Choroid plexus epithelial cell (primary cell): ENCODE results near the gene IL1RN.

Source experiments
- DNase-seq: peaks from one replicate; pipeline ENCODE4 v3.0.0-alpha.2; 2010; ENCODE audit warnings: low read depth
- H3K4me3 ChIP-seq: 2 replicates; pipeline ENCODE4 v1.5.1; 2011; ENCODE audit warnings: low read depth, mild to moderate bottlenecking, control low read depth, low read length, moderate library complexity
- TF ChIP-seq, protein P1 (sequence below): conservative IDR thresholded peaks from 2 replicates; pipeline ENCODE4 v1.5.1; 2011; ENCODE audit warnings: low read depth, mild to moderate bottlenecking, control low read depth, inconsistent platforms, low read length, moderate library complexity

The IL1RN gene

DNA sequence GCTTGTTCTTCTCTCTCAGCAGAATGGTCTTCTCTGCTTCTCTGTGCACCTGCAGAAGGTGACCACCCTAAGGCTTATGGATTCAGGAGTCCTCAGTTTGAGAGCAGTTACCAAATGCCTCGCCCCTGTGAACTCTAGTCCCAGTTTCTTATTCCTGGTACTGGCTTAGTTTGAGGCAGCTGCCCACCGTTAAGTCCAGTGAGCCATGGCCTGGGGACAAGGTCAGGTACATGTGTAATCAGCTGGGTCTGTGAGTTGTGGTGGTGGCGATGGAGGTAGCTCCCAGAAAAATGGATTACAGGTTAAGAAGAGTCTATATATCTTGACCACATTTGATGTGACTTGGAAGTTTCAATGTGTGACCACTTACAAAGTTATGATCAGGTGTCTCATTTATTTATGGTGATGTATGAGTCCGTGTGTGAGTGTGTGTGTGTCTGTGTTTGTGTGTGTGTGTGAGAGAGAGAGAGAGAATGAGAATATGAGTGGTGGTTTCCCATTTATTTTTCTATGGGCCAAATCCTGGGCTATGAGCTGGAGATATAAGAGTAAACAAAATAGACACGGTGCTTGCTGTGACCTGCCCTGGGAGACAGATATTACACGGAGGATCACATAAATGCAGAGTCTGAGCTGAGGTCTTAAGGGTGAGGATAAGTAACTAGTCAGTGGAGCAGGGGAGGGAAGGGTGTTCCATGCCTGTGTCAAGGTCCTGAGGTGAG, 13.0 kb upstream of the IL1RN start:
- DNase-seq = no peak
- TF ChIP-seq, protein P1, sequence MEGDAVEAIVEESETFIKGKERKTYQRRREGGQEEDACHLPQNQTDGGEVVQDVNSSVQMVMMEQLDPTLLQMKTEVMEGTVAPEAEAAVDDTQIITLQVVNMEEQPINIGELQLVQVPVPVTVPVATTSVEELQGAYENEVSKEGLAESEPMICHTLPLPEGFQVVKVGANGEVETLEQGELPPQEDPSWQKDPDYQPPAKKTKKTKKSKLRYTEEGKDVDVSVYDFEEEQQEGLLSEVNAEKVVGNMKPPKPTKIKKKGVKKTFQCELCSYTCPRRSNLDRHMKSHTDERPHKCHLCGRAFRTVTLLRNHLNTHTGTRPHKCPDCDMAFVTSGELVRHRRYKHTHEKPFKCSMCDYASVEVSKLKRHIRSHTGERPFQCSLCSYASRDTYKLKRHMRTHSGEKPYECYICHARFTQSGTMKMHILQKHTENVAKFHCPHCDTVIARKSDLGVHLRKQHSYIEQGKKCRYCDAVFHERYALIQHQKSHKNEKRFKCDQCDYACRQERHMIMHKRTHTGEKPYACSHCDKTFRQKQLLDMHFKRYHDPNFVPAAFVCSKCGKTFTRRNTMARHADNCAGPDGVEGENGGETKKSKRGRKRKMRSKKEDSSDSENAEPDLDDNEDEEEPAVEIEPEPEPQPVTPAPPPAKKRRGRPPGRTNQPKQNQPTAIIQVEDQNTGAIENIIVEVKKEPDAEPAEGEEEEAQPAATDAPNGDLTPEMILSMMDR = no peak
- no peak overlapping the region for H3K4me3 ChIP-seq

DNA sequence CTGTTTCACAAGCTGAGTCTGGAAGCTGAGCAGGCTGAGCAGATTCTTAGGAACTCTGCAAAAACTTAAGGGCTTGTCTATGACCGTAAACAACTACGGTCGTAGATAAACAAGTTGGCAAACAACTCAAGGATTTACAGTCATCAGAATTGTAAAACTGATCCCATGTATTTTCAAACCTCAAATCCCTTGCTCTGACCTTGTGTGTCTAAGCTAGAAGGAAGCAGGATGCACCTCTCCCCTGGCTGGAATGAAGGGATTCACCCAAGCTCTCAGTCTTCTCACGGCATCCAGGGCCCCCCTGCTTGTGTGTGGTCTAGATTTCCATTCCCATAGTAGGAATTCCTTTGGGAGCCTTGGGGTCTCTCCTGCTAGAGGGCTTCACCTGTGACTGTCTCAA, 12.4 kb upstream of the IL1RN start:
- H3K4me3 ChIP-seq = no peak overlapping the region
- TF ChIP-seq, protein P1 = no peak
- no peak for DNase-seq

DNA sequence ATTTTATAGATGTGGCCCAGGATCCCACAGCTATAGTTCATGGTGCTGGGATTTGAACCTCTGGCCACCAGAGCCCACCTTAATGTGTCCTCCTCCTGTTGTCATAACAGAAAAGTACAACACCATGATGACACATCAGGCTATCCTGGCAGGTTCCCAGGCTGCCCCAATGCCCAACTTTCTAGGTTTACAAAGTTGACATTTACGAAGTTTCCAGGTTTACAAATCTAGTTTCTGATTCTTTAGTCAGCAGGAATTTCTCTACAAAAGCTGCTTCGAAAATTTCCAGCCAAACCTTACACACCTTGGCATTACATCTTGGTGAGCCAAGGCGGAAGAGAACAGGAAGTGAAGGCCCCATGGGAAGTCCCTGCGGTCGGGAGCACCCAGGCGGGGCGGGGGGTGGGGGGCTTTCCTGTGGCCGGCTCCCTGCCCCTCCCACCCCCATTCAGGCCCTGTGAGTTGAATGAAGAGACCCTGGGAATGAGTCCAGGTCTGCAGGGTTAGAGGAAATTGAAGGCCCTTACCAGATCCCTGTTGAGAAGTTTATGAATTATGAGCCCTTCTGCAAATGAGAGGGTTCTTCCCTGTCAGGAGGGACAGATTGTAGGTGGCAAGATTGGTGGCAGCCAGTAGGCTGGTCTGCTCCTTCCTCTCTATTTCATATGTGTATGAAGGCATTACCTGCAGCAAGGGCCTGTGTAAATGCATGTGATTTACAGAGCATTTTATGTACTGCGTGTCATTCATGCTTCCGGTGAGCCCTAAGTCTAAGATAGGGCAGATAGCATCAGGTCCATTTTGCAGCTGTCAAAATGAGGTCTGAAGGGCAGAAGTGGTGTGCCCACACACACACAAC, 11.1 kb upstream of the IL1RN start:
- DNase-seq = no peak
- TF ChIP-seq, protein P1 = no peak
- no peak overlapping the region for H3K4me3 ChIP-seq

DNA sequence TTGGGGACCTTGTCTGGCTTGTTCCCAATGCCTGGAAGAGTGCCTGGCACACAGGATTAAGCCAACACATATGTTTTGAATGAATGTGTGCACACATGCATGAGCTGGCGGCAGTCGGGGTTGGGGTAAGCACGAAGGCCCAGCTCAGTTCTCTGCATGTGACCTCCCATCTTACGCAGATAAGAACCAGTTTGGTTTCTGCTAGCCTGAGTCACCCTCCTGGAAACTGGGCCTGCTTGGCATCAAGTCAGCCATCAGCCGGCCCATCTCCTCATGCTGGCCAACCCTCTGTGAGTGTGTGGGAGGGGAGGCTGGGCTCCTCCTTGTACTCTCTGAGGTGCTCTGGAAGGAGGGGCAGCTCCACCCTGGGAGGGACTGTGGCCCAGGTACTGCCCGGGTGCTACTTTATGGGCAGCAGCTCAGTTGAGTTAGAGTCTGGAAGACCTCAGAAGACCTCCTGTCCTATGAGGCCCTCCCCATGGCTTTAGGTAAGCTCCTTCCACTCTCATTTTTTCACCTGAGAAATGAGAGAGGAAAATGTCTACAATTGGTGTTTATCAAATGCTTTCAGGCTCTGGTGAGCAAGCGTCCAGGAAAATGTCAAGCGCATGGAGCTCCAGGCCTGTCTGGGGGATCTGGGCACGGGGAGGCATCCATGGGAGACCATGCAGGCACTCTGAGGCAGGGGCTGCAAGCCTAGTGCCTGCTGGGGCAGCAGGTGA, 9.7 kb upstream of the IL1RN start:
- peak; percentile 71 for DNase-seq
- TF ChIP-seq, protein P1 = no peak
- H3K4me3 ChIP-seq = no peak overlapping the region

DNA sequence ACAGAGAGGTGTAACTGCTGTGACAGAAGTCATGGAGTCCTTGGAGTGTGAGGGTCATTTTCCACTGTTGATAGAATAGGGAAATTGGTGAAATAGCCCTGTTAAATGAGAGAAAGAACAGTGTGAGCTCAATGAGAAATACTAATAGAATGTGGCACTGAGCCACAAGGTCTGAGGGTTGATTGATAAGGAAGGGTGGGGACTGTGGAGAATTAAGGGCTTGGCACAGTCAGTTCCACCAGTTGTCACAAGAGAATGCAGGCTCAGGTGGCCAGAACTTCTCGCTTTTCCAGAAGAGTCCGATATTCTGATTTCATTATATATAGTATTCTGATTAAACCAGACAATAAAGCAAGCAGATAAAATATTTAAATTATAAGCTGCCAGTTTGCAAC, 9.1 kb upstream of the IL1RN start:
- H3K4me3 ChIP-seq = no peak overlapping the region
- TF ChIP-seq, protein P1 = no peak
- no peak for DNase-seq

DNA sequence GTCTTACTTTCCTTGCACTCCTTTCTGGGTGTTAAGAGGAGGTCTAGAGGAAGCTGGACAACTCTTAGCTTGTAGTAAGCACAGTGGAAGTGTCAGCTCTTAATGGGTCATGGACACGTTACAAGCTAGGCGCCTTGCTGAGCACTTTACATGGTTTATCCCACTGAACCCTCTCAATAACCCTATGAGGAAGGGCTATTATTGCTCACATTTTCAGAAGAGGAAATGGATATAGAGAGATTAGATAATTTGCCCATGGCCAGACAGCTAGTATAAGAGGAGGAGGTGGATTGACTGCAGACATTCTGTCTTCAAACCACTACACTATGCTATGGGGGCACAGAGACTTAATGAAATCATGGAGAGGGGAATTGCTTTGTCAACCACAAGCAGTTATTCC, 8.3 kb upstream of the IL1RN start:
- no peak for DNase-seq
- H3K4me3 ChIP-seq = no peak overlapping the region
- TF ChIP-seq, protein P1 = no peak
